H1 (cell line): ENCODE data around the gene HINT2. TPM values are rescaled to one million over a fixed set of nuclear protein-coding genes. Genes with fewer than 3 reads are reported as not detected.

Source experiments
- CTCF ChIA-PET: fragments of 300-600 bp; sonication (Branson Sonifier 250); formaldehyde crosslinking; loops from one replicate; lab custom pipeline; 2021; ENCODE audit not compliant: partially characterized antibody; lab: Charles Lee
- POLR2A ChIA-PET: fragments of 300-600 bp; sonication (Branson Sonifier 250); formaldehyde crosslinking; loops from one replicate; lab custom pipeline; 2021; ENCODE audit warnings: inconsistent platforms; ENCODE audit not compliant: partially characterized antibody; lab: Charles Lee
- DNase-seq, 2 experiments: peaks; one replicate each; pipeline versions ENCODE4 v3.0.0 to v3.0.0-alpha.2; 2010 to 2022; ENCODE audit warnings: low spot score in 2 of 2, low read depth in 1 of 2, mixed read lengths in 1 of 2
- FAIRE-seq: peaks from 2 replicates; lab custom pipeline; 2011; peaks lifted over from hg19 to GRCh38; lab: Jason Lieb, UNC
- H2AFZ ChIP-seq: 2 replicates; pipeline ENCODE4 v1.8.1; 2012; ENCODE audit warnings: low read length, inconsistent platforms
- H2AK5ac ChIP-seq: 2 replicates; pipeline ENCODE4 v1.6.1; 2013; ENCODE audit warnings: low read depth, low read length
- H2BK120ac ChIP-seq: replicated peaks from 2 replicates; pipeline ENCODE3; 2013; ENCODE audit warnings: low read depth, low read length, inconsistent platforms
- H2BK12ac ChIP-seq: 2 replicates; pipeline ENCODE4 v1.6.1; 2013; ENCODE audit warnings: low read depth, low read length
- H2BK15ac ChIP-seq: 2 replicates; pipeline ENCODE4 v1.6.1; 2013; ENCODE audit warnings: low read length
- H2BK20ac ChIP-seq: 2 replicates; pipeline ENCODE4 v1.6.1; 2013; ENCODE audit warnings: low read length
- H2BK5ac ChIP-seq: 2 replicates; pipeline ENCODE4 v1.6.1; 2013; ENCODE audit warnings: low read depth, low read length
- H3K14ac ChIP-seq: 2 replicates; pipeline ENCODE4 v1.6.1; 2013; ENCODE audit warnings: inconsistent platforms; ENCODE audit not compliant: insufficient read length
- H3K18ac ChIP-seq: 2 replicates; pipeline ENCODE4 v1.6.1; 2013; ENCODE audit warnings: low read length; ENCODE audit errors: extremely low read depth
- H3K23ac ChIP-seq: 2 replicates; pipeline ENCODE4 v1.6.1; 2013; ENCODE audit warnings: inconsistent platforms; ENCODE audit not compliant: insufficient read length
- H3K23me2 ChIP-seq: 2 replicates; pipeline ENCODE4 v1.6.1; 2013; ENCODE audit warnings: low read depth, low read length
- H3K27ac ChIP-seq: 2 replicates; pipeline ENCODE4 v1.6.1; 2011; ENCODE audit warnings: low read depth, low read length, inconsistent platforms
- H3K27me3 ChIP-seq, 4 experiments: replicated peaks in 1 of 4; 1 replicate in 1 of 4; 2 replicates in 3 of 4; pipeline versions ENCODE4 v1.6.1 to v1.8.1; 2011 to 2013; ENCODE audit warnings: low read length in 3 of 4, mild to moderate bottlenecking in 3 of 4, inconsistent platforms in 2 of 4, mixed read lengths in 2 of 4, moderate library complexity in 1 of 4; ENCODE audit not compliant: control insufficient read depth in 3 of 4, insufficient read depth in 3 of 4; ENCODE audit errors: extremely low read depth in 1 of 4
- H3K36me3 ChIP-seq, 4 experiments: 2 replicates each; pipeline versions ENCODE4 v1.6.1 to v1.8.1; 2011 to 2013; ENCODE audit warnings: mild to moderate bottlenecking in 4 of 4, low read length in 3 of 4, moderate library complexity in 2 of 4, control low read depth in 1 of 4, inconsistent platforms in 1 of 4; ENCODE audit not compliant: insufficient read depth in 4 of 4, control insufficient read depth in 2 of 4
- H3K4ac ChIP-seq: replicated peaks from 2 replicates; pipeline ENCODE3; 2013; ENCODE audit warnings: low read length, low read depth, mixed read lengths, inconsistent platforms; ENCODE audit not compliant: insufficient read length
- H3K4me1 ChIP-seq, 4 experiments: replicated peaks in 1 of 4; 1 replicate in 1 of 4; 2 replicates in 3 of 4; pipeline versions ENCODE4 v1.6.1 to v1.8.1; 2011 to 2013; ENCODE audit warnings: low read length in 3 of 4, inconsistent platforms in 2 of 4, mixed read lengths in 1 of 4; ENCODE audit not compliant: insufficient read depth in 4 of 4, control insufficient read depth in 3 of 4
- H3K4me2 ChIP-seq, 2 experiments: 2 replicates each; pipeline versions ENCODE4 v1.6.1 to v1.8.1; 2011 to 2013; ENCODE audit warnings: low read depth in 2 of 2, low read length in 2 of 2, control low read depth in 1 of 2, inconsistent platforms in 1 of 2, mild to moderate bottlenecking in 1 of 2; ENCODE audit not compliant: insufficient read depth in 1 of 2
- H3K4me3 ChIP-seq, 4 experiments: fragments of 200-600, 300-600 bp in 1 of 4; sonication (generic), shearing (Covaris generic), sonication (Bioruptor Twin) in 1 of 4; 2 replicates each; pipeline versions ENCODE4 v1.5.1 to v1.8.1; 2011 to 2016; ENCODE audit warnings: low read length in 4 of 4, low read depth in 3 of 4, control low read depth in 2 of 4, inconsistent platforms in 2 of 4, mild to moderate bottlenecking in 2 of 4, mixed read lengths in 1 of 4, moderate library complexity in 1 of 4; ENCODE audit not compliant: insufficient read depth in 2 of 4; ENCODE audit errors: extremely low read depth in 1 of 4
- H3K56ac ChIP-seq: replicated peaks from 2 replicates; pipeline ENCODE3; 2013; ENCODE audit warnings: low read depth, mild to moderate bottlenecking, mixed read lengths, low read length, inconsistent platforms; ENCODE audit not compliant: insufficient read length
- H3K79me1 ChIP-seq: 2 replicates; pipeline ENCODE4 v1.6.1; 2013; ENCODE audit warnings: low read depth, low read length, control low read depth
- H3K79me2 ChIP-seq, 2 experiments: 2 replicates each; pipeline versions ENCODE4 v1.6.1 to v1.8.1; 2012 to 2013; ENCODE audit warnings: low read length in 2 of 2, mild to moderate bottlenecking in 2 of 2, inconsistent platforms in 1 of 2; ENCODE audit not compliant: insufficient read depth in 2 of 2, control insufficient read depth in 1 of 2
- H3K9ac ChIP-seq, 4 experiments: replicated peaks in 1 of 4; 1 replicate in 1 of 4; 2 replicates in 3 of 4; pipeline versions ENCODE4 v1.6.1 to v1.8.1; 2011 to 2013; ENCODE audit warnings: low read depth in 3 of 4, low read length in 3 of 4, control low read depth in 2 of 4, mild to moderate bottlenecking in 2 of 4, moderate library complexity in 2 of 4, inconsistent platforms in 1 of 4; ENCODE audit errors: extremely low read depth in 1 of 4
- H3K9me3 ChIP-seq, 2 experiments: 2 replicates each; pipeline versions ENCODE4 v1.6.1 to v1.8.1; 2012 to 2013; ENCODE audit warnings: mild to moderate bottlenecking in 2 of 2, moderate library complexity in 2 of 2, control low read depth in 1 of 2, inconsistent platforms in 1 of 2, low read depth in 1 of 2, low read length in 1 of 2, mixed read lengths in 1 of 2; ENCODE audit not compliant: insufficient read depth in 2 of 2
- H4K20me1 ChIP-seq, 2 experiments: replicated peaks in 1 of 2; 2 replicates each; pipeline versions ENCODE3 to v1.8.1; 2011 to 2013; ENCODE audit warnings: inconsistent platforms in 2 of 2, low read length in 2 of 2, mild to moderate bottlenecking in 1 of 2; ENCODE audit not compliant: insufficient read depth in 2 of 2, control insufficient read depth in 1 of 2
- H4K5ac ChIP-seq: 2 replicates; pipeline ENCODE4 v1.6.1; 2013; ENCODE audit warnings: low read length, low read depth, mixed read lengths, inconsistent platforms; ENCODE audit not compliant: insufficient read length
- H4K8ac ChIP-seq: 2 replicates; pipeline ENCODE4 v1.8.0; 2013; ENCODE audit warnings: mild to moderate bottlenecking, moderate library complexity, low read length, inconsistent platforms; ENCODE audit not compliant: insufficient read depth; ENCODE audit errors: extremely low read depth
- H4K91ac ChIP-seq: replicated peaks from 2 replicates; pipeline ENCODE3; 2013; ENCODE audit warnings: low read length, mixed read lengths, inconsistent platforms; ENCODE audit not compliant: insufficient read length
- ATF3 ChIP-seq: IDR thresholded peaks from 2 replicates; pipeline ENCODE4 v1.6.1; 2011; ENCODE audit warnings: low read depth, mild to moderate bottlenecking, low read length; ENCODE audit not compliant: insufficient read depth
- BACH1 ChIP-seq: IDR thresholded peaks from 2 replicates; pipeline ENCODE4 v1.6.1; 2012; ENCODE audit warnings: low read length, improper control_type of control experiment
- GTF2F1 ChIP-seq: IDR thresholded peaks from 2 replicates; pipeline ENCODE4 v1.6.1; 2012; ENCODE audit warnings: low read depth, low read length, improper control_type of control experiment, borderline replicate concordance
- HDAC2 ChIP-seq, 2 experiments: fragments of 300-600 bp in 1 of 2; sonication (generic) in 1 of 2; IDR thresholded peaks; 2 replicates each; pipeline ENCODE4 v1.6.1; 2011 to 2012; ENCODE audit warnings: low read depth in 2 of 2, low read length in 2 of 2, mild to moderate bottlenecking in 2 of 2, moderate library complexity in 2 of 2, borderline replicate concordance in 1 of 2, inconsistent platforms in 1 of 2
- NANOG ChIP-seq: IDR thresholded peaks from 2 replicates; pipeline ENCODE4 v1.6.1; 2011; ENCODE audit warnings: low read length, low read depth, mild to moderate bottlenecking, inconsistent platforms; ENCODE audit not compliant: insufficient read depth, poor library complexity, severe bottlenecking
- SRF ChIP-seq: IDR thresholded peaks from 2 replicates; pipeline ENCODE4 v1.6.1; 2011; ENCODE audit warnings: mild to moderate bottlenecking, low read depth, low read length, moderate library complexity
- TAF7 ChIP-seq: optimal IDR thresholded peaks from 2 replicates; pipeline ENCODE3; 2011; ENCODE audit warnings: low read depth, mild to moderate bottlenecking, inconsistent platforms, low read length, moderate library complexity, borderline replicate concordance
- WGBS, 2 experiments: shearing (Covaris generic) in 1 of 2; methylation state at CpG; one replicate each; pipeline versions ENCODE4 v1.1.6 to v1.1.7; 2013 to 2015; ENCODE audit warnings: low lambda C conversion rate in 2 of 2, mixed read lengths in 2 of 2, inconsistent platforms in 1 of 2, low coverage in 1 of 2, missing lambda C conversion rate in 1 of 2; ENCODE audit not compliant: insufficient replicate concordance in 2 of 2, insufficient coverage in 1 of 2, insufficient read length in 1 of 2; ENCODE audit errors: extremely low coverage in 1 of 2, missing lambda C conversion rate in 1 of 2; 5-methylcytosine and 5-hydroxymethylcytosine counted together
- polyA plus RNA-seq, 7 experiments: library from polyadenylated mRNA; depleted of rRNA in 3 of 7; stranded (reverse) in 5 of 7; unstranded in 2 of 7; fragments of >200 nt in 5 of 7; fragments of 200-250 nt in 2 of 7; gene quantifications; 1 replicate in 5 of 7; 2 replicates in 1 of 7; 4 replicates in 1 of 7; pipeline versions ENCODE4 v1.2.1 to v1.2.3, GENCODE V29; 2011 to 2013; ENCODE audit warnings: missing spikeins in 2 of 7, mixed read lengths in 2 of 7
- total RNA-seq: library from RNA; stranded (reverse); fragmentation: NEBNext Ultra II Directional; extraction: Animal tissue kit (Norgen Biotek cat#: 25700); gene quantifications from 2 replicates; pipeline ENCODE4 v1.2.1, GENCODE V29; 2021

Gene HINT2
- total and polyA plus RNA-seq, 2 of the 8 experiments (the other 6 are each of a cell fraction or from before 2014, with no cell fraction given) = 32.1 to 51.2 TPM

DNA sequence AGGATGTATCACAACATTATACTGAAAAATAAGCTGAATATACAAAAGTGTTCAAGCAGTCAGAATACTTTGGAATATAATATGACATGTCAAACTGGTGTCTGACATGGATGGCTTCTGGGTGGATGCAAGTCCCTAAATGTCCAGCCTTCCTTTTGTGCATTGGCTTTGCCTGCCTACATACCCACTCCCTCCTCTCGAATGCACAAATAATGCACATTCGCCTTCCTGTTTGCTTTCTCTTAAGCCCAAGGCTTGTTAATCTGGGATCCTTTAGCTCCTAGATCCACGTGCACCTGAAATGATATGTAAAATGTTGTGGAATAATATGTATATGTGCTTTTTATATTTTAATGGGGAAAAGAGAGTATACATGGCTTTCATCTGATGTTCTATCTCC is 36.3 kb downstream of the HINT2 start:
- Histone ChIP-seq H3K27me3 (no peaks in the 10 kb centered on the region), H4K5ac (no peak overlapping the region), H2BK5ac (no peak overlapping the region), H3K18ac (no peak overlapping the region), H2BK15ac (no peak overlapping the region), H3K14ac (no peak overlapping the region), H3K4ac (no peak overlapping the region), H3K4me1 (peaks cover 0 to 6% (median 4%) of the 10 kb centered on the region in 4 experiments; a peak in 6 of 7 replicates), H3K23me2 (no peaks in the 10 kb centered on the region), H2BK20ac (no peak overlapping the region), H3K27ac (no peak overlapping the region), H3K36me3 (no peaks in the 10 kb centered on the region), H3K4me3 (no peak overlapping the region), H3K23ac (no peak overlapping the region), H3K79me2 (no peaks in the 10 kb centered on the region), H3K4me2 (no peak overlapping the region), H3K56ac (no peak overlapping the region), H4K20me1 (no peaks in the 10 kb centered on the region), H3K9me3 (no peaks in the 10 kb centered on the region), H4K91ac (no peak overlapping the region), H2BK120ac (no peak overlapping the region), H3K9ac (no peak overlapping the region), H2AK5ac (no peak overlapping the region), H3K79me1 (no peaks in the 10 kb centered on the region), H2BK12ac (no peak overlapping the region), H2AFZ (no peak overlapping the region), H4K8ac (no peak overlapping the region)
- TF ChIP-seq SRF (no peak), ATF3 (no peak), GTF2F1 (no peak), BACH1 (no peak), TAF7 (no peak), NANOG (no peak), HDAC2 (IDR thresholded peaks at IDR 0.05; ENCODE audit: borderline replicate concordance in 1 of 2, low read depth in 2 of 2, low read length in 2 of 2) (no peak)
- ChIA-PET POLR2A (interaction anchor here (1.0 to 1.1 kb wide), 3 partner anchors 10 to 85 kb away, joined by 3 to 5 read pairs (median 3); no protein-coding TSS in a partner anchor), CTCF (interaction anchor here (0.7 to 3.0 kb wide), 5 partner anchors 8 to 167 kb away, joined by 3 to 26 read pairs (median 3); no protein-coding TSS in a partner anchor)
- 91% methylated on average over 3 of the region's 3 CpGs; no CpG with 5 or more reads in 1 of the 2 experiments for WGBS, 2 experiments
- FAIRE-seq = no peak
- no peak for DNase-seq
